Liver (tissue), 9 donors: Measurements from ENCODE around the gene MCTP2. TPM values are rescaled to one million over a fixed set of nuclear protein-coding genes. Genes with fewer than 3 reads are reported as not detected.

Source experiments
- DNase-seq: peaks from one replicate; pipeline ENCODE4 v3.0.0-alpha.2; 2017; ENCODE audit warnings: low spot score
- H3K27ac ChIP-seq, 2 donors: one replicate each; pipeline ENCODE4 v1.7.0; 2013; ENCODE audit warnings: inconsistent platforms in 2 of 2, low read length in 2 of 2, control low read depth in 1 of 2, low read depth in 1 of 2, mild to moderate bottlenecking in 1 of 2
- H3K27me3 ChIP-seq, 4 donors: one replicate each; pipeline versions ENCODE4 v1.6.1 to v1.7.0; 2013; ENCODE audit warnings: low read length in 3 of 4, inconsistent platforms in 1 of 4, mild to moderate bottlenecking in 1 of 4, moderate library complexity in 1 of 4; ENCODE audit not compliant: control insufficient read depth in 4 of 4, insufficient read depth in 4 of 4
- H3K36me3 ChIP-seq, 4 donors: one replicate each; pipeline versions ENCODE4 v1.6.1 to v1.7.0; 2013; ENCODE audit warnings: low read length in 3 of 4, mild to moderate bottlenecking in 3 of 4, low read depth in 1 of 4, moderate library complexity in 1 of 4; ENCODE audit not compliant: control insufficient read depth in 4 of 4, insufficient read depth in 3 of 4
- H3K4me1 ChIP-seq, 4 donors: one replicate each; pipeline versions ENCODE4 v1.6.1 to v1.7.0; 2013; ENCODE audit warnings: low read length in 3 of 4, mild to moderate bottlenecking in 3 of 4, moderate library complexity in 1 of 4; ENCODE audit not compliant: control insufficient read depth in 4 of 4, insufficient read depth in 4 of 4
- H3K4me3 ChIP-seq, 3 donors: one replicate each; pipeline versions ENCODE4 v1.6.1 to v1.7.0; 2013; ENCODE audit warnings: low read length in 3 of 3, control low read depth in 1 of 3, low read depth in 1 of 3, mild to moderate bottlenecking in 1 of 3
- H3K9ac ChIP-seq, 2 donors: one replicate each; pipeline ENCODE4 v1.7.0; 2013; ENCODE audit warnings: low read length in 2 of 2, mild to moderate bottlenecking in 2 of 2, moderate library complexity in 2 of 2, control low read depth in 1 of 2, low read depth in 1 of 2
- H3K9me3 ChIP-seq, 4 donors: one replicate each; pipeline versions ENCODE4 v1.6.1 to v1.7.0; 2013; ENCODE audit warnings: low read length in 3 of 4; ENCODE audit not compliant: control insufficient read depth in 4 of 4
- EGR1 ChIP-seq, 2 donors: IDR thresholded peaks; 2 replicates each; pipeline ENCODE4 v1.6.1; 2016 to 2018; ENCODE audit warnings: antibody characterized with exemption in 2 of 2, low read depth in 2 of 2
- FOXA1 ChIP-seq: IDR thresholded peaks from 2 replicates; pipeline ENCODE4 v1.6.1; 2016; ENCODE audit warnings: antibody characterized with exemption
- FOXA2 ChIP-seq: IDR thresholded peaks from 2 replicates; pipeline ENCODE4 v1.6.1; 2016; ENCODE audit warnings: antibody characterized with exemption
- GABPA ChIP-seq, 2 donors: IDR thresholded peaks in 1 of 2; conservative IDR thresholded peaks in 1 of 2; 2 replicates each; pipeline ENCODE4 v1.6.1; 2016; ENCODE audit warnings: antibody characterized with exemption in 2 of 2, mild to moderate bottlenecking in 1 of 2, moderate library complexity in 1 of 2
- HNF4A ChIP-seq, 2 donors: conservative IDR thresholded peaks; 2 replicates each; pipeline ENCODE4 v1.6.1; 2016; ENCODE audit warnings: antibody characterized with exemption in 2 of 2, mild to moderate bottlenecking in 2 of 2
- HNF4G ChIP-seq: IDR thresholded peaks from 2 replicates; pipeline ENCODE4 v1.6.1; 2016; ENCODE audit warnings: antibody characterized with exemption
- JUND ChIP-seq, 2 donors: IDR thresholded peaks; 2 replicates each; pipeline ENCODE4 v1.6.1; 2016; ENCODE audit warnings: antibody characterized with exemption in 2 of 2
- MAX ChIP-seq: IDR thresholded peaks from 2 replicates; pipeline ENCODE4 v1.6.1; 2016; ENCODE audit warnings: antibody characterized with exemption
- NR2F2 ChIP-seq: IDR thresholded peaks from 2 replicates; pipeline ENCODE4 v1.6.1; 2016; ENCODE audit warnings: antibody characterized with exemption
- RAD21 ChIP-seq, 2 donors: IDR thresholded peaks; 2 replicates each; pipeline ENCODE4 v1.6.1; 2016; ENCODE audit warnings: antibody characterized with exemption in 2 of 2, mild to moderate bottlenecking in 2 of 2
- RXRA ChIP-seq, 2 donors: IDR thresholded peaks; 2 replicates each; pipeline ENCODE4 v1.6.1; 2017 to 2018; ENCODE audit warnings: antibody characterized with exemption in 2 of 2, mild to moderate bottlenecking in 1 of 2
- SP1 ChIP-seq: IDR thresholded peaks from 2 replicates; pipeline ENCODE4 v1.6.1; 2018; ENCODE audit warnings: antibody characterized with exemption, mild to moderate bottlenecking
- TAF1 ChIP-seq: conservative IDR thresholded peaks from 2 replicates; pipeline ENCODE4 v1.6.1; 2016; ENCODE audit warnings: antibody characterized with exemption, mild to moderate bottlenecking
- YY1 ChIP-seq: IDR thresholded peaks from 2 replicates; pipeline ENCODE4 v1.6.1; 2016; ENCODE audit warnings: antibody characterized with exemption, mild to moderate bottlenecking
- WGBS: extraction: QIAGEN DNeasy Blood & Tissue Kit; methylation state at CpG from one replicate; pipeline ENCODE4 v1.1.7; 2013; 5-methylcytosine and 5-hydroxymethylcytosine counted together
- polyA plus RNA-seq, 2 donors: library from polyadenylated mRNA; stranded (reverse) in 1 of 2; unstranded in 1 of 2; fragments of 200-250 nt in 1 of 2; fragments of >200 nt in 1 of 2; fragmentation: Nextera tagmentation in 1 of 2; extraction: Ambion mirVana in 1 of 2; gene quantifications; one replicate each; pipeline versions ENCODE4 v1.2.1 to v1.2.3, GENCODE V29; 2013 to 2015
- total RNA-seq, 2 donors: library from RNA; depleted of rRNA; stranded (reverse); fragments of >200 nt; gene quantifications; one replicate each; pipeline ENCODE4 v1.2.3, GENCODE V29; 2014
- TF ChIP-seq, protein P1 (sequence below): IDR thresholded peaks from 2 replicates; pipeline ENCODE4 v1.6.1; 2016; ENCODE audit warnings: antibody characterized with exemption
- TF ChIP-seq, protein P2 (sequence below): IDR thresholded peaks from 2 replicates; pipeline ENCODE4 v1.6.1; 2016; ENCODE audit warnings: antibody characterized with exemption, mild to moderate bottlenecking
- TF ChIP-seq, protein P3 (sequence below): fragments of 150-350 bp; IDR thresholded peaks from 2 replicates; pipeline ENCODE4 v1.5.1; 2017; ENCODE audit warnings: improper control_type of control experiment, low read depth, low read length; ENCODE audit not compliant: missing input control
- donor health status: healthy.
- donor health status: healthy.
- donor health status: healthy.
- donor health status: healthy.
- donor health status: healthy.

The MCTP2 gene
- total and polyA plus RNA-seq, 4 donors, result 0.43 to 9.9 (median 3.5) TPM

DNA sequence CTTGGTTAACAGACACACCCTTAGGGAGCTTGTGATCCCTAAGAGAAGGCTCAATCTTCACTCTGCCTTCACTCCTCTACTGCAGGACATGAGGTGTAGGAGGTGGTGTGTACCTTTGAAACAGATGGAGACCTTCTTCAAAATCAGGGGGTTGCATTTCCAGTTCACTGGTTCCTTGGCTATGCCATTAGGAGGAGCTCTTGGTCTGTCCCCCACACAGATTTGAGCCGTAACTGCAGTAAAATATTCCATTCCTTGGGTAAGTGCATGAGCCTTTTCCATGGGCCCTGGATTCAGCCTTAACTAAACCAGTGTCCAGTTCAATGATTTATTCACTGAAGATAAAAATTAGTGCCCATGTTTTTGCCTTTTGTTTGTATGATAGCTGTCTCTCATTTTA is 144.6 kb downstream of the MCTP2 start:
- Histone ChIP-seq H3K36me3 (no peaks in the 10 kb centered on the region), H3K27me3 (no peaks in the 10 kb centered on the region), H3K27ac (no peak overlapping the region), H3K9me3 (no peaks in the 10 kb centered on the region), H3K4me3 (no peak overlapping the region), H3K4me1 (no peaks in the 10 kb centered on the region), H3K9ac (no peak overlapping the region)
- TF ChIP-seq MAX, result no peak
- TF ChIP-seq RAD21 (IDR thresholded peaks at IDR 0.05), result peak; percentile 39 to 40
- no peak for TF ChIP-seq YY1
- no peak for TF ChIP-seq TAF1
- TF ChIP-seq SP1, result no peak
- no peak for TF ChIP-seq FOXA1
- no peak for DNase-seq
- 82% methylated on average over 1 of the region's 1 CpG for WGBS

DNA sequence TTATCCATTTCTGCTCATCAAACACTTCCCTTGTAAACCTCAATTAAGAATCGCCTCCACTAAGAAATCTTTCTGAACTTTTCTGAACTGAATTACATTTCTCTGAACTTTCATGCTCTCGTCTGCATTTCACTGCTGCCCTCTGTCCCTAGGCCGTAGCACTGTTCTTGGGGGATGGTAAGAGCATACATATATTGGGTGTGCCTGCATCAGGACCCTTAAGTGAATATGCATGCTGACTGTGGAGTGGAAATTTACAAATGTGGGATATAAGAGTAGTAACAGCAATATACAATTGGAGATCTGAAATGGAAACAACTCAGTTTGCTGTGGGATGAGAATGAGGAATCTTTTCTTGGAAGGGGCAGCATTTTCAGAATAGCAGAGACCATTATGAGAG is 148.6 kb downstream of the MCTP2 start:
- H3K27me3 ChIP-seq, result no peaks in the 10 kb centered on the region
- H3K4me3 ChIP-seq, result no peak overlapping the region
- no peaks in the 10 kb centered on the region for H3K36me3 ChIP-seq
- 82% methylated on average over 3 of the region's 3 CpGs for WGBS
- no peak overlapping the region for H3K9ac ChIP-seq
- DNase-seq, result no peak
- H3K27ac ChIP-seq, result no peak overlapping the region
- no peaks in the 10 kb centered on the region for H3K4me1 ChIP-seq
- TF ChIP-seq RXRA (IDR thresholded peaks at IDR 0.05) (no peak), RAD21 (IDR thresholded peaks at IDR 0.05) (no peak), FOXA2 (no peak), GABPA (IDR thresholded peaks at IDR 0.05 in 1 of 2, conservative IDR thresholded peaks at IDR 0.05 in 1 of 2) (no peak), NR2F2 (no peak), HNF4A (conservative IDR thresholded peaks at IDR 0.05) (no peak), FOXA1 (no peak), EGR1 (IDR thresholded peaks at IDR 0.05; ENCODE audit: low read depth in 2 of 2) (no peak), JUND (IDR thresholded peaks at IDR 0.05) (no peak), HNF4G (no peak), MAX (no peak)
- TF ChIP-seq, protein P1, sequence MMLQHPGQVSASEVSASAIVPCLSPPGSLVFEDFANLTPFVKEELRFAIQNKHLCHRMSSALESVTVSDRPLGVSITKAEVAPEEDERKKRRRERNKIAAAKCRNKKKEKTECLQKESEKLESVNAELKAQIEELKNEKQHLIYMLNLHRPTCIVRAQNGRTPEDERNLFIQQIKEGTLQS, result no peak
- TF ChIP-seq, protein P2, sequence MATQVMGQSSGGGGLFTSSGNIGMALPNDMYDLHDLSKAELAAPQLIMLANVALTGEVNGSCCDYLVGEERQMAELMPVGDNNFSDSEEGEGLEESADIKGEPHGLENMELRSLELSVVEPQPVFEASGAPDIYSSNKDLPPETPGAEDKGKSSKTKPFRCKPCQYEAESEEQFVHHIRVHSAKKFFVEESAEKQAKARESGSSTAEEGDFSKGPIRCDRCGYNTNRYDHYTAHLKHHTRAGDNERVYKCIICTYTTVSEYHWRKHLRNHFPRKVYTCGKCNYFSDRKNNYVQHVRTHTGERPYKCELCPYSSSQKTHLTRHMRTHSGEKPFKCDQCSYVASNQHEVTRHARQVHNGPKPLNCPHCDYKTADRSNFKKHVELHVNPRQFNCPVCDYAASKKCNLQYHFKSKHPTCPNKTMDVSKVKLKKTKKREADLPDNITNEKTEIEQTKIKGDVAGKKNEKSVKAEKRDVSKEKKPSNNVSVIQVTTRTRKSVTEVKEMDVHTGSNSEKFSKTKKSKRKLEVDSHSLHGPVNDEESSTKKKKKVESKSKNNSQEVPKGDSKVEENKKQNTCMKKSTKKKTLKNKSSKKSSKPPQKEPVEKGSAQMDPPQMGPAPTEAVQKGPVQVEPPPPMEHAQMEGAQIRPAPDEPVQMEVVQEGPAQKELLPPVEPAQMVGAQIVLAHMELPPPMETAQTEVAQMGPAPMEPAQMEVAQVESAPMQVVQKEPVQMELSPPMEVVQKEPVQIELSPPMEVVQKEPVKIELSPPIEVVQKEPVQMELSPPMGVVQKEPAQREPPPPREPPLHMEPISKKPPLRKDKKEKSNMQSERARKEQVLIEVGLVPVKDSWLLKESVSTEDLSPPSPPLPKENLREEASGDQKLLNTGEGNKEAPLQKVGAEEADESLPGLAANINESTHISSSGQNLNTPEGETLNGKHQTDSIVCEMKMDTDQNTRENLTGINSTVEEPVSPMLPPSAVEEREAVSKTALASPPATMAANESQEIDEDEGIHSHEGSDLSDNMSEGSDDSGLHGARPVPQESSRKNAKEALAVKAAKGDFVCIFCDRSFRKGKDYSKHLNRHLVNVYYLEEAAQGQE, result no peak
- TF ChIP-seq, protein P3, sequence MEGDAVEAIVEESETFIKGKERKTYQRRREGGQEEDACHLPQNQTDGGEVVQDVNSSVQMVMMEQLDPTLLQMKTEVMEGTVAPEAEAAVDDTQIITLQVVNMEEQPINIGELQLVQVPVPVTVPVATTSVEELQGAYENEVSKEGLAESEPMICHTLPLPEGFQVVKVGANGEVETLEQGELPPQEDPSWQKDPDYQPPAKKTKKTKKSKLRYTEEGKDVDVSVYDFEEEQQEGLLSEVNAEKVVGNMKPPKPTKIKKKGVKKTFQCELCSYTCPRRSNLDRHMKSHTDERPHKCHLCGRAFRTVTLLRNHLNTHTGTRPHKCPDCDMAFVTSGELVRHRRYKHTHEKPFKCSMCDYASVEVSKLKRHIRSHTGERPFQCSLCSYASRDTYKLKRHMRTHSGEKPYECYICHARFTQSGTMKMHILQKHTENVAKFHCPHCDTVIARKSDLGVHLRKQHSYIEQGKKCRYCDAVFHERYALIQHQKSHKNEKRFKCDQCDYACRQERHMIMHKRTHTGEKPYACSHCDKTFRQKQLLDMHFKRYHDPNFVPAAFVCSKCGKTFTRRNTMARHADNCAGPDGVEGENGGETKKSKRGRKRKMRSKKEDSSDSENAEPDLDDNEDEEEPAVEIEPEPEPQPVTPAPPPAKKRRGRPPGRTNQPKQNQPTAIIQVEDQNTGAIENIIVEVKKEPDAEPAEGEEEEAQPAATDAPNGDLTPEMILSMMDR, result no peak
- no peaks in the 10 kb centered on the region for H3K9me3 ChIP-seq
